Activated CD8-positive, alpha-beta memory T cell treated with anti-CD3 and anti-CD28 coated beads, Interleukin-2, amount 50 U/mL, for 1 hour (primary cell): Measurements from ENCODE around the gene GLI2.

ENCODE experiments used
- DNase-seq: peaks from one replicate; pipeline ENCODE4 v3.0.0-alpha.2; 2020; ENCODE audit errors: extremely low read depth

The GLI2 gene

GRCh38 chr2:120758181-120759144 lies 22.8 kb downstream of the GLI2 start:
- no peak for DNase-seq

GRCh38 chr2:120759543-120760331 lies 24.1 kb downstream of the GLI2 start:
- no peak for DNase-seq

DNA sequence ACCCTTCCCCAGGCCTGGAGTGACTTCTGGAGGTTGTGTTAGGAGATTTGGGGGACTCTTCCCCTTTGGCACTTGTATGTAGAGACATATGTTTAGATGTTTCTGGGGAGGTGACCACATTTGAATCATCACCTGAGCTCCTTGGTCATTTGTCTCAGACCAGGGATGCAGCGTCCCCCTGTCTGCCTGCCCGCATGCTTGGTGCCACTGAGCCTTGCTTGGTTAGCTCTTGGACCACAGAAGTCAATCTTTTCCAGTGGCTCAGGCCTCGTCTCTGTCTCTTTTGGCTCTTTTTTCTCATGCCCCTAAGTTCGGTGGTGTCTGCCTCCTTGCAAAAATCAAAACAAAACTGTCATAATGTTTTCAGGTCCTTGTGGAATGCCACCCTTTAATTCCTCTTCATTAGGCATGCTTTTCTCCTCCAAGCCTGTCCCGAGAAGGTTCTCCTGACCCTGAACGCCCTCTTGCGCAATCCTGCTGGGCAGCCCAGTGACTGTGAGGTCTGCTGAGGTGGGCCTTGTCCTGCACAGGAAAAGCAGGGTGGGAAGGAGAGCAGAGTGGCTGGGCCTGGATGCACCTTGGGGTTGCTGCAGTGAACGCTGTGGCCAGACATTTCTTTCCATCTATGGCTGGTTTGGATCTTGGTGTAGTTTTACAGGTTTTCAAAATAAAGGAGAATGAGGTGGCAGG lies 24.9 kb downstream of the GLI2 start:
- no peak for DNase-seq

- DNase-seq, result no peak
Observed at GRCh38 chr2:120761164-120761861, 25.6 kb downstream of the GLI2 start.

DNA sequence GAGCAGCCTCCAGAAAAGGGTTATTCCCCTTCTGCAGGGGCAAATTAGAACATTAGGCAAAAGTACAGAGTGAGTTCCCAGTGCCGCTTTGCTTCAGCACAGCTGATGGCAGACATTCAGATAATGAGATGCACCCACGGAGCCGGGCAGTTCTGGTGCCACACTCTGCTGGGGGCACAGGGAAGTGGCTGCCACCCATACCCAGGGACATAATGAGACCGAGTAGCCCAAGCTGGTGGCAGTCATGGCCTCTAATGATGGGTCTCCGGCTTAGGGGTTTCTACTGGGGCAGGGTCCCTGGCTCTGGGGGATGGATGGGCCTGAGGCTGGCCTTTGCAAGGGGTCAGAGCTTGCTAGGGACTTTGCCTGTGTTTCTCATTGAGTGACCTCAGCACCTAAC lies 26.2 kb downstream of the GLI2 start:
- DNase-seq, result no peak

DNA sequence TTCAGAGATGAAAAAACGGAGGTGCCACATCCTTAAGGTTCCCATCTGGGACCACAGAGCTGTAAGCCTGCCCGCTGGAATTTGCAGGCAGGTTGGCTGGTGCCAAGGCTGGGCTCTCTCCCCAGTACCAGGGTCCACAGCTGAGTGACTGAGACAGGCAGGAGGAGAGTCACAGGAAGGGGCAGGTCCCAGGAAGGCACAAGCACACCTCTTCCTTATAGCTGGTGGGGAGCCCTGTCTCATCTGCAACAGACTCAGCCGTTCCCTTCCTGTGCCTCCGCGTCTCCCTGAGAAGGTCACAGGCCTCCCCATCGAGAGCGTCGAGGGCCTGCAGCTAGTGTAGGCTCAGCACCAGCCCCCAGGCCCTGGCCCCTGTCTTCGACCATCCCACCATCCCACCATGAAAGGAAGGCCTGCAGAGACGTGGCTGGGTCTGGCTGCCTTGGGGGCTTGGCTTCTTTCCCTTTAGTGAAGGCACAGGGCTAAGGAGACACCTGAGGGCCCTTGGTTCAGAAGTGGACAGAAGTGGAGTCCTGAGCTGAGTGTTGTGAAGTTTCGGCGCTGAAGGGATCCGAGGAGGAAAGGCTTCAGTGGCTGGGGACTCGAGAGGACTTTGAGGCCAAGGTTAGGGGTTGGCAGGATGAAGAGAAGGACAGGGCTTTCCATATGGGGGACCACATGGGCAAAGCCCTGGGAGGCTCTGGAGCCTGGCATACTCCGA lies 26.8 kb downstream of the GLI2 start:
- no peak for DNase-seq

GRCh38 chr2:120763508-120763907 lies 27.8 kb downstream of the GLI2 start:
- no peak for DNase-seq

DNA sequence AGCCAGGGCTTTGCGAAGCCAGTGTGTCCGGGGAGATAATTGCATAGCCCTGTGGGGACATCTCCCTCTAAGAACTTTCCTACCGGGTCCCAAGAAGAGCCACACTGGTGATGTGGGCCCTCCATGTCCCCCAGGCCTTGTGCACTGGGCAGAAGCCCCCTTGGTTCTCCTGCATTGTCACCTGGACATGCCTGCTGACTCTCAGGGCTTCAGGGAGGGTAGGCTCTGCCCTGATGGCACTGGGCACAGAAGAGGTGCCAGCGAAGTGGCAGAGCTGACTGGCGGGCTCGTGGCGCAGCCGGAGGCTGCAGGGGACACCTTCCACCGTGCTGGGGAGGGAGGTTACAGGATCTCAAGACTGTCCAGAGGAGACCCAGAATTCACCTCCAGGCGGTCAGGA lies 28.3 kb downstream of the GLI2 start:
- DNase-seq, result no peak

- DNase-seq, result no peak
Observed at GRCh38 chr2:120764492-120764891, 28.8 kb downstream of the GLI2 start.

DNA sequence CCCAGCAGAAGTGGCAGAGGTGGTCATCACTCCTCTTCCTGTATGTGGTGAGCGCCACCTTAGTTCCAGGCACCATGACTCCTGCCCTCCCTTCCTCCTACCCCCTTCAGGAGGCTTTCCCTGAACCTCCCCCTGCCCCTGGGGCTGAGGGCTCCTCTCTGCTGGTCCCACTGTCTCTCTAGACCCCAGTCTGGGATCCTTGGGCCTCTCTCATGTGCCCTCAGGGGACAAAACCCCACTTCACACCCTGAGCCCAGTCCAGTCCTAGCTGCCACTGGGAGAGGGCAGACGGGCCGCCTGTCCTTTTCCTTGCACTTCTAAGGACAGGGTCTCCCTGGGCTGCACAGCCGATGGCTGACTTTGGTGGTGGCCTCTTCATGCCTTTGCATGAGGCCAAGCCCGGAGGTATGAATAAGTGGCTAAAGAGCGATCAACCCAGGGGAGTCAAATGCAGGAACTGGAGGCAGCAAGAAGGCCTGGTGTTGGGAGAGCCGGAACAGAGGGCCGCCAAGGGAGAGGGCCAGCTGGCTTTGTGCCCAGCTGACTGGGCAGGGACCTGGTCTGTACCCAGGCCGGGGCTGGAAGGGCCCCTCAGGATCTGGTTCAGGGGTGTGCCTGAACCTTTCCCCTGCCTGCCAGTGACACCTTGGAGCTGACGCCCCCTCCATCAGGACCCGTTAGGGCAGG lies 29.5 kb downstream of the GLI2 start:
- no peak for DNase-seq

GRCh38 chr2:120765678-120766469 lies 30.2 kb downstream of the GLI2 start:
- no peak for DNase-seq

- no peak for DNase-seq
Observed at GRCh38 chr2:120766470-120767351, 31.0 kb downstream of the GLI2 start.

DNA sequence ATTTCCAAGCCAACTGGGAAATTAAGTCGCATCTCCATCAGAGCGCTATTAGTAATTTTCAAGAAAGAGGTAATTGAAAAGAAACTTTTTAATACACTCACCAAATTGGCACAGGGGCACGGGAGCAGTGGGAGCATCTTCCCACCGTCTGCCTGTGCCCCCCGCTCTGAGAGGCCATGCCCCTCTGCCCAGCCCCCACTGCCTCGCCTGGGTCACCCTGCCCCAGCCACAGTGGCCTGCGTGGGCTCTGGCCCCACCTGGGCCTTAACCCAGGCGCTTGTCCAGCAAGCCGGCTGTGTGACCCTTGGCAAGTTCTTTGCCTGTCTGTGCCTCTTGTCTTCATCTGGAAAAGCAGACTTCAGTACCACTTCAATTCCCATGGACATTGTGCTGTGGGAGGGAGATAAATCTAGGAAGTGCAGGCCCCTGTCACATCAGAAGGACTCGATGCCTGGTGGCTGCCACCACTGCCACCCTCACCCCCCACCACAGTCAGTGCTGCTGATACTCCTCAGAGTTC lies 31.9 kb downstream of the GLI2 start:
- no peak for DNase-seq

DNA sequence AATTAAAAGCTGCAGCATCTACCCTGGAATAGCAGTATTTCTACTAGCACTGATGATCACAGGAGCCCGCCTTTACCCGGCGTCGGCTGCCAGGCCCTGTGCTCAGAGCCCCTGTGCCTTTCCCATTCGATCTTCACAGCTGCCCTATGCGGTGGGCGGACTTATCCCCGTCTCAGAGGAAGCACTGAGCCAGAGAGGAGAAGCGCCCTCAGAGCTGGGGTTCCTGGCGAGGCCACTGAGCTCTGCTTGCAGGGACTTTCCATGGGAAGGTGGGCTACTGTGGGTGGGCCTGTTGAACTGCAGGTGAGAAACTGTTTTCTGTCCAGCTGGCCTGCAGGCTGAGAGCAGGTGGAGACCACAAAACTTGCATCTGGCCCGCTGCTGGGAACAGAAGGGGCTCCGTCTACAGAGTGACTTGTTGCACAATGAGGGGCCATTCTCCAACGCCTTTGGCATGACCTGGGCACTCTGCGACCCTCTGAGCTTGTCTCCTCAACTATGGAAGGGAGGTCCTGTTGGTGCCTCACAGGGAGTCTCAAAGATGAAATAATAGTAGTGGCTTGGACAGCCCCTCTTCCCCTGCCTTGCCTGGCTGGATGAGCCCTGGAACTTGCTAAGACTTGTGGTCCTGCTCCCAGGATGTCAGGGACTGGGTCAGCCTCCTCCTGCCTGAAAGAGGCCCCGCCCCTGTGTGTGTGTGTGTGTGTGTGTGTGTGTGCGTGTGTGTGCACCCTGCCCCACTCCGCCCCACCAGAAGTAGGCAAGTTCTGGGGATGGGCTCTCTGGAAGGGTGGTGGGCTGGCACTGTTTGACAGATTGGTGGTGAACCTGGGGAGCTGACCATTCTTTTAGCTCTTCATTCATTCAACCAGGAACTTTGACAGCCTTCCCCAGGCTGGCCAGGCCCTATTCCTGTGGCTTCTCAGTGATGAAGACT lies 32.7 kb downstream of the GLI2 start:
- no peak for DNase-seq

- DNase-seq, result no peak
Observed at GRCh38 chr2:120769076-120769786, 33.6 kb downstream of the GLI2 start.

- no peak for DNase-seq
Observed at GRCh38 chr2:120769787-120770120, 34.1 kb downstream of the GLI2 start.

- no peak for DNase-seq
Observed at GRCh38 chr2:120770176-120770575, 34.5 kb downstream of the GLI2 start.
